ENCODE results near the gene MCOLN2. TPM values are rescaled to one million over a fixed set of nuclear protein-coding genes. Genes with fewer than 3 reads are reported as not detected.

The MCOLN2 gene
- total RNA-seq, 2 donors from 2014 or later: not detected

GRCh38 chr1:85028151-85028550 lies 31.2 kb upstream of the MCOLN2 start:
- WGBS, 2 donors: 73 to 74% methylated on average over 3 of the region's 3 CpGs
- TF ChIP-seq POLR2A (IDR thresholded peaks at IDR 0.05): no peak
- TF ChIP-seq, protein P1, sequence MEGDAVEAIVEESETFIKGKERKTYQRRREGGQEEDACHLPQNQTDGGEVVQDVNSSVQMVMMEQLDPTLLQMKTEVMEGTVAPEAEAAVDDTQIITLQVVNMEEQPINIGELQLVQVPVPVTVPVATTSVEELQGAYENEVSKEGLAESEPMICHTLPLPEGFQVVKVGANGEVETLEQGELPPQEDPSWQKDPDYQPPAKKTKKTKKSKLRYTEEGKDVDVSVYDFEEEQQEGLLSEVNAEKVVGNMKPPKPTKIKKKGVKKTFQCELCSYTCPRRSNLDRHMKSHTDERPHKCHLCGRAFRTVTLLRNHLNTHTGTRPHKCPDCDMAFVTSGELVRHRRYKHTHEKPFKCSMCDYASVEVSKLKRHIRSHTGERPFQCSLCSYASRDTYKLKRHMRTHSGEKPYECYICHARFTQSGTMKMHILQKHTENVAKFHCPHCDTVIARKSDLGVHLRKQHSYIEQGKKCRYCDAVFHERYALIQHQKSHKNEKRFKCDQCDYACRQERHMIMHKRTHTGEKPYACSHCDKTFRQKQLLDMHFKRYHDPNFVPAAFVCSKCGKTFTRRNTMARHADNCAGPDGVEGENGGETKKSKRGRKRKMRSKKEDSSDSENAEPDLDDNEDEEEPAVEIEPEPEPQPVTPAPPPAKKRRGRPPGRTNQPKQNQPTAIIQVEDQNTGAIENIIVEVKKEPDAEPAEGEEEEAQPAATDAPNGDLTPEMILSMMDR (IDR thresholded peaks at IDR 0.05): no peak
- intact Hi-C loops (cut with DNase I): loop anchor here (10.0 kb wide), 1 partner anchor 53 kb away; no protein-coding TSS in a partner anchor
- Histone ChIP-seq H3K9me3 (no peaks in the 10 kb centered on the region), H3K36me3 (replicated peaks in 1 of 2; ENCODE audit: insufficient read depth in 1 of 2, low read depth in 2 of 2) (no peaks in the 10 kb centered on the region), H3K27ac (no peak overlapping the region), H3K4me3 (no peak overlapping the region), H3K4me1 (no peaks in the 10 kb centered on the region), H3K27me3 (no peaks in the 10 kb centered on the region)
- no peak for DNase-seq
- no peak for ATAC-seq

- TF ChIP-seq, protein P1 (IDR thresholded peaks at IDR 0.05): no peak
- no peak overlapping the region for H3K27ac ChIP-seq
- DNase-seq: no peak
- intact Hi-C loops (cut with DNase I): loop anchor here (10.0 kb wide), 1 partner anchor 53 kb away; no protein-coding TSS in a partner anchor
- no peaks in the 10 kb centered on the region for H3K27me3 ChIP-seq
- H3K4me3 ChIP-seq: no peak overlapping the region
- 81 to 90% methylated on average over 5 of the region's 5 CpGs for WGBS, 2 donors
- H3K4me1 ChIP-seq: no peaks in the 10 kb centered on the region
- H3K9me3 ChIP-seq: no peaks in the 10 kb centered on the region
- no peak for ATAC-seq
- no peaks in the 10 kb centered on the region for H3K36me3 ChIP-seq (replicated peaks in 1 of 2; ENCODE audit: insufficient read depth in 1 of 2, low read depth in 2 of 2)
Measured at GRCh38 chr1:85027242-85027983, 30.5 kb upstream of the MCOLN2 start.

GRCh38 chr1:85025940-85026339 lies 29.0 kb upstream of the MCOLN2 start:
- TF ChIP-seq, protein P1 (IDR thresholded peaks at IDR 0.05): no peak
- no peak for TF ChIP-seq POLR2A (IDR thresholded peaks at IDR 0.05)
- H3K27me3 ChIP-seq: no peaks in the 10 kb centered on the region
- no peak overlapping the region for H3K27ac ChIP-seq
- DNase-seq (no peak), ATAC-seq (no peak)
- H3K9me3 ChIP-seq: no peaks in the 10 kb centered on the region
- no peaks in the 10 kb centered on the region for H3K36me3 ChIP-seq (replicated peaks in 1 of 2; ENCODE audit: insufficient read depth in 1 of 2, low read depth in 2 of 2)
- no peak overlapping the region for H3K4me3 ChIP-seq
- H3K4me1 ChIP-seq: no peaks in the 10 kb centered on the region
- WGBS, 2 donors: 58 to 64% methylated on average over 1 of the region's 1 CpG
- intact Hi-C loops (cut with DNase I): loop anchor here (10.0 kb wide), 1 partner anchor 51 kb away; no protein-coding TSS in a partner anchor

DNA sequence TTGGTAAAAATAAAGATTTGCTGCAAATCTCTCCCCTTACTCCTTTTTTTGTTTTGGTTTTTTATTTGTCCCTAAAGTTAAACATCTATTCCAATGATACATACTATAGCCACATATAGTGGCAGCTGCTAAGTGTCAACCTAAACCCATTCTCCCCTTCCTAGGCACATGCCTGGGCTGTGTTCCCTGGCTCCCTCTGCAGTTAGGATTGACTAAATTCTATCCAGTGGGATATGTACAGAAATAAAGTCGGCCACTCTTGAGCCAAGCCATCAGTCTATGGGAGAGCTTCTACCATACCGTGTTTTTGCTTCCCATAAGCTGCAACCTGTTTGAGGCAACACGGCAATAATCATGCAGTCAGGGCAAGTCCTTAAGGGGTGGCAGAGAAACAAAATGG lies 27.8 kb upstream of the MCOLN2 start:
- Histone ChIP-seq H3K9me3 (no peaks in the 10 kb centered on the region), H3K27ac (no peak overlapping the region), H3K36me3 (replicated peaks in 1 of 2; ENCODE audit: insufficient read depth in 1 of 2, low read depth in 2 of 2) (no peaks in the 10 kb centered on the region), H3K4me3 (no peak overlapping the region), H3K4me1 (no peaks in the 10 kb centered on the region), H3K27me3 (no peaks in the 10 kb centered on the region)
- WGBS, 2 donors: 91 to 94% methylated on average over 3 of the region's 3 CpGs
- no peak for DNase-seq
- ATAC-seq: no peak
- intact Hi-C loops (cut with DNase I): loop anchor here (10.0 kb wide), 1 partner anchor 50 kb away; no protein-coding TSS in a partner anchor
- TF ChIP-seq POLR2A (IDR thresholded peaks at IDR 0.05): no peak
- TF ChIP-seq, protein P1 (IDR thresholded peaks at IDR 0.05): no peak

- Histone ChIP-seq H3K4me1 (no peaks in the 10 kb centered on the region), H3K27ac (no peak overlapping the region), H3K9me3 (no peaks in the 10 kb centered on the region), H3K36me3 (replicated peaks in 1 of 2; ENCODE audit: insufficient read depth in 1 of 2, low read depth in 2 of 2) (no peaks in the 10 kb centered on the region), H3K4me3 (no peak overlapping the region), H3K27me3 (no peaks in the 10 kb centered on the region)
- intact Hi-C loops (cut with DNase I): loop anchor here (10.0 kb wide), 1 partner anchor 48 kb away; no protein-coding TSS in a partner anchor
- DNase-seq (no peak), ATAC-seq (no peak)
- TF ChIP-seq, protein P1 (IDR thresholded peaks at IDR 0.05): no peak
- no peak for TF ChIP-seq POLR2A (IDR thresholded peaks at IDR 0.05)
Measured at GRCh38 chr1:85022700-85023099, 25.8 kb upstream of the MCOLN2 start.

Measured in body of pancreas (tissue), 4 donors.